HG02678 (cell line): ENCODE measurements around the gene TESMIN.

Experiments
- ATAC-seq: cut with Tn5 transposase; IDR thresholded peaks from one replicate; pipeline ENCODE4 v1.9.1; 2021; ENCODE audit warnings: mild to moderate bottlenecking, moderate library complexity; ENCODE audit not compliant: unreplicated experiment

Gene TESMIN

GRCh38 chr11:68714060-68714856, 37.1 kb downstream of the TESMIN start:
- ATAC-seq = no peak

GRCh38 chr11:68711114-68711513, 40.2 kb downstream of the TESMIN start:
- no peak for ATAC-seq

GRCh38 chr11:68710409-68710808, 40.9 kb downstream of the TESMIN start:
- ATAC-seq = no peak

GRCh38 chr11:68709062-68709461, 42.3 kb downstream of the TESMIN start:
- no peak for ATAC-seq

- ATAC-seq = no peak
Observed at GRCh38 chr11:68707527-68707926, 43.8 kb downstream of the TESMIN start.

- no peak for ATAC-seq
Observed at GRCh38 chr11:68704887-68705286, 46.4 kb downstream of the TESMIN start.

- no peak for ATAC-seq
Observed at GRCh38 chr11:68698993-68699392, 52.3 kb downstream of the TESMIN start.

GRCh38 chr11:68695531-68695930, 55.8 kb downstream of the TESMIN start:
- no peak for ATAC-seq

- no peak for ATAC-seq
Observed at GRCh38 chr11:68694431-68695297, 56.7 kb downstream of the TESMIN start.

GRCh38 chr11:68693484-68693882, 57.8 kb downstream of the TESMIN start:
- no peak for ATAC-seq

- no peak for ATAC-seq
Observed at GRCh38 chr11:68692871-68693483, 58.3 kb downstream of the TESMIN start.

- no peak for ATAC-seq
Observed at GRCh38 chr11:68692115-68692514, 59.2 kb downstream of the TESMIN start.

GRCh38 chr11:68691402-68691784, 59.9 kb downstream of the TESMIN start:
- no peak for ATAC-seq

GRCh38 chr11:68690671-68691401, 60.5 kb downstream of the TESMIN start:
- ATAC-seq = no peak

- no peak for ATAC-seq
Observed at GRCh38 chr11:68689737-68690625, 61.3 kb downstream of the TESMIN start.

GRCh38 chr11:68688881-68689280, 62.4 kb downstream of the TESMIN start:
- no peak for ATAC-seq

- ATAC-seq = no peak
Observed at GRCh38 chr11:68687986-68688385, 63.3 kb downstream of the TESMIN start.

- no peak for ATAC-seq
Observed at GRCh38 chr11:68687311-68687710, 64.0 kb downstream of the TESMIN start.

GRCh38 chr11:68686486-68686885, 64.8 kb downstream of the TESMIN start:
- ATAC-seq = no peak
